Endothelial cell of umbilical vein (primary cell): Measurements from ENCODE around the gene USH2A.

Experiments
- CTCF ChIP-seq, 2 donors: IDR thresholded peaks; 1 replicate in 1 of 2; 2 replicates in 1 of 2; pipeline ENCODE4 v1.5.1; 2011; ENCODE audit warnings: low read length in 2 of 2, mild to moderate bottlenecking in 2 of 2, moderate library complexity in 2 of 2, control low read depth in 1 of 2, inconsistent platforms in 1 of 2, low read depth in 1 of 2; ENCODE audit not compliant: insufficient read depth in 1 of 2; ENCODE audit errors: extremely low read depth in 1 of 2
- EZH2 ChIP-seq: IDR thresholded peaks from 2 replicates; pipeline ENCODE4 v1.6.1; 2012; ENCODE audit warnings: borderline replicate concordance, low read depth, mild to moderate bottlenecking, moderate library complexity, low read length, inconsistent platforms; ENCODE audit not compliant: severe bottlenecking
- MYC ChIP-seq: IDR thresholded peaks from one replicate; pipeline ENCODE4 v1.6.1; 2011; ENCODE audit warnings: mild to moderate bottlenecking, low read depth, low read length
- POLR2A ChIP-seq: IDR thresholded peaks from 2 replicates; pipeline ENCODE4 v1.6.1; 2012; ENCODE audit warnings: low read depth, mild to moderate bottlenecking, control low read depth, low read length
- POLR2AphosphoS5 ChIP-seq: IDR thresholded peaks from 2 replicates; pipeline ENCODE4 v1.6.1; 2012; ENCODE audit warnings: low read depth, mild to moderate bottlenecking, control low read depth, low read length, moderate library complexity; ENCODE audit not compliant: insufficient read depth

- TF ChIP-seq CTCF (IDR thresholded peaks at IDR 0.05; ENCODE audit: extremely low read depth in 1 of 2, insufficient read depth in 1 of 2, low read depth in 1 of 2, low read length in 2 of 2) (no peak), POLR2A (no peak), EZH2 (no peak), POLR2AphosphoS5 (no peak), MYC (no peak)
Measured at GRCh38 chr1:215761446-215761845, 661.8 kb downstream of the USH2A start.
